Fibroblast of mammary gland (primary cell): ENCODE results near the gene ELOVL5.

Experiments
- DNase-seq: peaks from one replicate; pipeline ENCODE4 v3.0.0-alpha.2; 2010; ENCODE audit warnings: low read depth
- H3K4me3 ChIP-seq: 2 replicates; pipeline ENCODE4 v1.5.1; 2011; ENCODE audit warnings: low read depth, mild to moderate bottlenecking, low read length, moderate library complexity; ENCODE audit not compliant: control insufficient read depth
- CTCF ChIP-seq: conservative IDR thresholded peaks from 2 replicates; pipeline ENCODE4 v1.5.1; 2011; ENCODE audit warnings: low read depth, low read length, inconsistent platforms; ENCODE audit not compliant: control insufficient read depth, insufficient read depth

ELOVL5 gene

GRCh38 chr6:53293691-53294090, 55.1 kb downstream of the ELOVL5 start:
- TF ChIP-seq CTCF, result no peak
- no peak for DNase-seq
- H3K4me3 ChIP-seq, result no peak overlapping the region

GRCh38 chr6:53290537-53291510, 57.9 kb downstream of the ELOVL5 start:
- no peak for TF ChIP-seq CTCF
- H3K4me3 ChIP-seq, result no peak overlapping the region
- no peak for DNase-seq

- H3K4me3 ChIP-seq, result no peak overlapping the region
- DNase-seq, result no peak
- no peak for TF ChIP-seq CTCF
Measured at GRCh38 chr6:53287336-53288225, 61.2 kb downstream of the ELOVL5 start.

GRCh38 chr6:53284901-53285300, 63.8 kb downstream of the ELOVL5 start:
- H3K4me3 ChIP-seq, result no peak overlapping the region
- no peak for DNase-seq
- TF ChIP-seq CTCF, result no peak

GRCh38 chr6:53282741-53283140, 66.0 kb downstream of the ELOVL5 start:
- H3K4me3 ChIP-seq, result no peak overlapping the region
- DNase-seq, result no peak

More at GRCh38 chr6:53282741-53283140, 66.0 kb downstream of the ELOVL5 start:
- TF ChIP-seq CTCF, result no peak
